ENCODE measurements around the gene ZNF710.

DNA sequence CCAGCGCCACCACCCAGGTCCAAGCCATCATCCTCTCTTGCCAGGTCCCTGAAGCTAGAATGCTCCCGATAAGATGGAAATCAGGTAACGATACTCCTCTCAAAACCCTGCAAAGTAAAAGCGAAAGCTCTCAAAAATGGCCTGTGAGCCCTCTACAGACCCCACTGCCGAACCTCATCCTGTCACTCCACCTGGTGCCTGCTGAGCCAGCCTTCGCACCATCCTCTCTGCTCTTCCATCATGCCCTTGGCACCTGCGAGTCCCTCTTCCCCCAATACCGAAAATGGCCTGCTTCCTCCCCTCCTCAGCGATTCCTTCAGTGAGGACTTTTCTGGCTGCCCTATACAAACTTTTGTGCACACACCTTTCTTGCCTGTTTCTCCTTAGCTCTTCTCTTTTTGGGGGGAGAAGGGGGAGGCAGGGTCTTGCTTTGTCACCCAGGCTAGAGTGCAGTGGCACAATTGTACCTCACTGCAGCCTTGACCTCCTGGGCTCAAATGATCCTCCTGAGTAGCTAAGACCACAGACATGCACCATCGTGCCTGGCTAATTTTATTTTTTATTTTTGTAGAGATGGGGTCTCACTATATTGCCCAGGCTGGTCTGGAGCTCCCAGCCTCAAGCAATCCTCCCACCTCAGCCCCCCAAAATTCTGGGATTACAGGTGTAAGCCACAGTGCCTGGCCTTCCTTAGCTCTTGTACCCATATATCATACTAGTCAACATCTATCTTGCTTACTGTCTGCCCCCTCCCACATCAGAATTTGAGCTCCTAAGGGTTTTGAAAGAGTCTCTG lies 98.1 kb downstream of the ZNF710 start:
- TF ChIP-seq CTCF (IDR thresholded peaks at IDR 0.05) (no peak), EP300 (IDR thresholded peaks at IDR 0.05) (no peak), POLR2A (IDR thresholded peaks at IDR 0.05) (no peak), POLR2AphosphoS5 (IDR thresholded peaks at IDR 0.05) (no peak)
